ENCODE data around the gene ELANE.

ELANE gene

DNA sequence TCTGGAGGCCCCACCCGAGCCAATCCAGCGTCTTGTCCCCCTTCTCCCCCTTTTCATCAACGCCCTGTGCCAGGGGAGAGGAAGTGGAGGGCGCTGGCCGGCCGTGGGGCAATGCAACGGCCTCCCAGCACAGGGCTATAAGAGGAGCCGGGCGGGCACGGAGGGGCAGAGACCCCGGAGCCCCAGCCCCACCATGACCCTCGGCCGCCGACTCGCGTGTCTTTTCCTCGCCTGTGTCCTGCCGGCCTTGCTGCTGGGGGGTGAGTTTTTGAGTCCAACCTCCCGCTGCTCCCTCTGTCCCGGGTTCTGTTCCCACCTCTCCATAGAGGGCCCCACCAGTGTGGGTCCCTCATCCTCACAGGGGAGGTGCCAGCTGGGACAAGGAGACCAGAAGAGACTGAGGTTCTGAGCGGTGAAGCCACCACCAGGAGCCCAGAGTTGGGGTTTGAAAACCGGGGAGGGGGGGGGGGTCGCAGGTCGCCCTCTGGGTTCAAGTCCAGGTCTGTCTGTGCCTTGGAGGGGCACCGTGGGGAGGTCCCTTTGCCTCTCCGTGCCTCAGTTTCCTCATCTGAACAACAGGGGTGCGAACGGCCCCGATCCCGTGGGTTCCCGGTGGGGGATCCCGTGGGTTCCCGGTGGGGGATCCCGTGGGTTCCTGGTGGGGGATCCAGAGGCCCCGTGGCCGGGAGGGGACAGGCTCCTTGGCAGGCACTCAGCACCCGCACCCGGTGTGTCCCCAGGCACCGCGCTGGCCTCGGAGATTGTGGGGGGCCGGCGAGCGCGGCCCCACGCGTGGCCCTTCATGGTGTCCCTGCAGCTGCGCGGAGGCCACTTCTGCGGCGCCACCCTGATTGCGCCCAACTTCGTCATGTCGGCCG is at the start of gene ELANE:
ELANE (plus strand) TSS at position 168 of the 878 bp plus-strand sequence; CDS start at position 194, 26 bp downstream.
- no peak for DNase-seq

DNA sequence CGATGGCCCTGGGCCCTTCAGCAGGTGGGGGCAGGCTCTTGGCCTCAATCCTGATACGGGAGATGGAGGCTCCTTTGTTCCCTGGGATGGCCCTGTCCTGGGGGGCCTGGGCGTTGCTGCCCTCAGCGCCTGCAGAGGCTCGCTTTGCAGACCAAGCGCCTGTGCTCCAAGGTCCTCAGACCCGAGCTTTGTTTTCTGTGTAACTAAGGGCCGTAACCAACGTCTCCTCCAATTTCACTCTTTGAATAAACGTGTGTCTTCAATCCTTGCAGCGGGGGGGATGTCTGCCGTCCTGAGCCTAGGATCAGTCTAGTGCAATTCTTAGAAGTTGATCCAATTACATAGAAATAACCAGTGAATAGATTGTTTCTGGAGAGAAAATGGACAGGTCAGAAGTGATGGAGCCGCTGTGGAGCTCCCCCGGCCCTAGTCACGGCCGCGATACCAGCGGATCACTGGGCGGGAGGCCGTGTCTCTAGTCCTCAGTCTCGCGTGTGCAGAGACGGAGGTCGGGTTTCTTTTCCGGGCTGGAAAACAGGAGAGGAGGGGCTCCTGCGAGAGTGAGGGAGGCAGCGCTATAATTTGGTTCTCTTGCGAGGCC is 49.5 kb upstream of the ELANE start:
- DNase-seq: no peak

- DNase-seq: no peak
Measured at GRCh38 chr19:803099-803561, 49.0 kb upstream of the ELANE start.

GRCh38 chr19:803686-804418 is 48.3 kb upstream of the ELANE start:
- no peak for DNase-seq

GRCh38 chr19:804419-805165 is 47.5 kb upstream of the ELANE start:
- no peak for DNase-seq

DNA sequence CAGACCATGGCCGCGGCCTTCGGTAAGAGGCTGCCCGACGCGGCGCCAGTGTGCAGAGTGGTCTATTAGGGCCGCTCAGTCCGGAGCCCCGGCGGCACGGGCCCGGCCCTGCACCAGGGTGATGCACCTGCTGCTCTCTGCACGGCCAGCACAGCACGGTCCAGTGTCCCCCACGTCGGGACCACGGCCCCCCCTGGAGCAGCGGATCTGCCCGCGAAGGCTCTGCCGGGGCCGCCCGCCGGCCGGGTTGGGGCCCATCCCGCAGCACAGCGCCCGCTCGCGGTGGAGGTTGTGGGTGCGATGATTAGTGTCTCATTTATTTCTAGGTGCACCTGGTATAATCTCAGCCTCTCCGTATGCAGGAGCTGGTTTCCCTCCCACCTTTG is 46.9 kb upstream of the ELANE start:
- no peak for DNase-seq

DNA sequence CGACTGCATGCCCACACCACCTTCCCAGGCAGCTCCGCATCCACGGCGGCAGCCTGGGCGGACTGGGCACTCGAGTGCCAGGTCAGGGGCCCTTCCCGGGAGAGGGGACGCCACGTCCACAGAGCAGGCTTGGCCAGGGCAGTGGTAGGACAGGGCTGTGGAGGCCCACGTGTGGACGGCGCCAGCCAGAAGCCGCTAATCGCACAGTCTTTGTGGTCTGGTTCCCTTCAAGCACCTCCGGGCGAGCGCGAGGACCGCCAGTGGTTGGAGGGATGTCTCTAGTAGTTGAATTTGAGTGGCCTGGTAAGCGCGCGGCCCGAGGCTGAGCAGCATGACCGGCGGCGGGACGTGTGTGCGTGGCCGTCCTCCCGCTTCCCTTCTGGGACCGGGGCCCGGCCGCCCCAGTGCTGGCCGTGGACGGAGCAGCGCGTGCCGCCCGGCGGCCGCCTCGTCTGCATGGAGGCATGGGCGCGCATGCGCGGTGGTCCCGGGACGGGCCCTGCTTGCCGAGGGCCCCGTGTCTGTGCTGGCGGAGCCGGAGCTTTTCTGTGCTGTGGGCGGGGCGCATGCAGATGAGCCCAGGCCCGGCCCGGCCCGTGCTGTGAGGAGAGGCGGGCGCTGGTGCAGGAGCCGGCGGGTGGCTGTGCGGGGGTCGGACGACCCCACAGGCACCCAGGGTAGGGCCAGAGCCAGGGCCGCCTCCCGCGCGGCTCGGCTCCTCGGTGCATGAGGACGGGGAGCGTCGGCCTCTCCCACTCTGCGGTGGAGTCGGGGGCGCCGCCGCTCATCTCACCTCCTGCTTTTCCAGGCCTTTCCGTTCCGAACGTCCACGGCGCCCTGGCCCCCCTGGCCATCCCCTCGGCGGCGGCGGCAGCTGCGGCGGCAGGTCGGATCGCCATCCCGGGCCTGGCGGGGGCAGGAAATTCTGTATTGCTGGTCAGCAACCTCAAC is 46.2 kb upstream of the ELANE start:
- no peak for DNase-seq

DNA sequence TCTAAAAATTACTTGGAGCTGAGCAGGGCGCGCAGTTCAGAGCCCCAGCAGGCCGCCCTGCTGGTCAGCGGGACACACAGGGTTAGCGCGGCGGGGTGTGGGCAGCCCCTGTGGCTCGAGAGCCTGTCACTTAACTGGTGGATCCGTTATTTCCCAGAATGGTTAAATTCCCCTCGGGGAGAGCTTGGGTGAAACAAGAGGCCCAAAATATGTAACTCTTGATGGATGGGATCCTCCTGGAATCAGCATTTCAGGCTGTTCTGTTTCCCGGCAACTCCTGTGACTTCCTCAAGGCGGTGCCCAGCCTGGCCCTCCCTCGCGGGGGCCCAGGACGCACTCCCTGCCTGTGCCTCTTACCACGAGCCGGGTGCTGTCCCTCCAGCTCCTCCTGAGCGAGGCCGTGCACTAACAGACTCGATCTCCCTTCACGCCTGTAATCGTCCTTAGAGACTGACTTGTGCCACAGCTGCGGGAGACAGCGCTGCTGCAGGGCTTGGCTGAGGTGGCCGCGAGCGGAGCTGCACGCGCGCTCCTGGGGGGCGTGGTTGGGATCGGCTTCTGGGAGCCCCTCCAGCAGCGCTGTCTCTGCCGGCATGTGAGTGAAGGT is 45.2 kb upstream of the ELANE start:
- no peak for DNase-seq

- no peak for DNase-seq
Measured at GRCh38 chr19:807627-808422, 44.3 kb upstream of the ELANE start.

GRCh38 chr19:808423-808775 is 43.7 kb upstream of the ELANE start:
- DNase-seq: no peak

DNA sequence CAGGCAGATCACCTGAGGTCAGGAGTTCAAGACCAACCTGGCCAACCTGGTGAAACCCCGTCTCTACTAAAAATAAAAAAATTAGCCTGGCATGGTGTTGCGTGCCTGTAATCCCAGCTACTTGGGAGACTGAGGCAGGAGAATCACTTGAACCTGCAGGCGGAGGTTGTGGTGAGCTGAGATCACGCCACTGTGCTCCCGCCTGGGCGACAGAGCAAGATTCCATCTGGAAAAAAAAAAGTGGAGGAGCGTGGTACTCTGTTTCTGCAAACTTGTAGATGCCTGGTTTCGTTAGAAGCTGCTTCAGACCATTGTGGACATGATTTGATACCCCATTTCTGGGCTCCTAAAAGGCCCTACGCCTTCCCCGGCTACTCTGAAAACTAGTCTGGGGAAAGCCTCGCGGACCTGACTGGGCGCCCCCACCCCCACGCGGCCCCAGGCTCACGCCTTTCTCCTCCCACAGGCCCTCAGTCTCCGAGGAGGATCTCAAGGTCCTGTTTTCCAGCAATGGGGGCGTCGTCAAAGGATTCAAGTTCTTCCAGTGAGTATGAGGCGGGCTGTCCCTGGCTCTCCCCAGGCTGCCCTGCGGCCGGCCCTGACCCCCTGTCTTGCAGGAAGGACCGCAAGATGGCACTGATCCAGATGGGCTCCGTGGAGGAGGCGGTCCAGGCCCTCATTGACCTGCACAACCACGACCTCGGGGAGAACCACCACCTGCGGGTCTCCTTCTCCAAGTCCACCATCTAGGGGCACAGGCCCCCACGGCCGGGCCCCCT is 41.8 kb upstream of the ELANE start:
- DNase-seq: no peak

DNA sequence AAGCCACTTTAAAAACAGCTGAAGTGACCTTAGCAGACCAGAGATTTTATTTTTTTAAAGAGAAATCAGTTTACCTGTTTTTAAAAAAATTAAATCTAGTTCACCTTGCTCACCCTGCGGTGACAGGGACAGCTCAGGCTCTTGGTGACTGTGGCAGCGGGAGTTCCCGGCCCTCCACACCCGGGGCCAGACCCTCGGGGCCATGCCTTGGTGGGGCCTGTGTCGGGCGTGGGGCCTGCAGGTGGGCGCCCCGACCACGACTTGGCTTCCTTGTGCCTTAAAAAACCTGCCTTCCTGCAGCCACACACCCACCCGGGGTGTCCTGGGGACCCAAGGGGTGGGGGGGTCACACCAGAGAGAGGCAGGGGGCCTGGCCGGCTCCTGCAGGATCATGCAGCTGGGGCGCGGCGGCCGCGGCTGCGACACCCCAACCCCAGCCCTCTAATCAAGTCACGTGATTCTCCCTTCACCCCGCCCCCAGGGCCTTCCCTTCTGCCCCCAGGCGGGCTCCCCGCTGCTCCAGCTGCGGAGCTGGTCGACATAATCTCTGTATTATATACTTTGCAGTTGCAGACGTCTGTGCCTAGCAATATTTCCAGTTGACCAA is 41.1 kb upstream of the ELANE start:
- no peak for DNase-seq

DNA sequence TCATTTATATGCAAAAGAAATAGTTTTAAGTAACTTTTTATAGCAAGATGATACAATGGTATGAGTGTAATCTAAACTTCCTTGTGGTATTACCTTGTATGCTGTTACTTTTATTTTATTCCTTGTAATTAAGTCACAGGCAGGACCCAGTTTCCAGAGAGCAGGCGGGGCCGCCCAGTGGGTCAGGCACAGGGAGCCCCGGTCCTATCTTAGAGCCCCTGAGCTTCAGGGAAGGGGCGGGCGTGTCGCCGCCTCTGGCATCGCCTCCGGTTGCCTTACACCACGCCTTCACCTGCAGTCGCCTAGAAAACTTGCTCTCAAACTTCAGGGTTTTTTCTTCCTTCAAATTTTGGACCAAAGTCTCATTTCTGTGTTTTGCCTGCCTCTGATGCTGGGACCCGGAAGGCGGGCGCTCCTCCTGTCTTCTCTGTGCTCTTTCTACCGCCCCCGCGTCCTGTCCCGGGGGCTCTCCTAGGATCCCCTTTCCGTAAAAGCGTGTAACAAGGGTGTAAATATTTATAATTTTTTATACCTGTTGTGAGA is 40.5 kb upstream of the ELANE start:
- DNase-seq: no peak

DNA sequence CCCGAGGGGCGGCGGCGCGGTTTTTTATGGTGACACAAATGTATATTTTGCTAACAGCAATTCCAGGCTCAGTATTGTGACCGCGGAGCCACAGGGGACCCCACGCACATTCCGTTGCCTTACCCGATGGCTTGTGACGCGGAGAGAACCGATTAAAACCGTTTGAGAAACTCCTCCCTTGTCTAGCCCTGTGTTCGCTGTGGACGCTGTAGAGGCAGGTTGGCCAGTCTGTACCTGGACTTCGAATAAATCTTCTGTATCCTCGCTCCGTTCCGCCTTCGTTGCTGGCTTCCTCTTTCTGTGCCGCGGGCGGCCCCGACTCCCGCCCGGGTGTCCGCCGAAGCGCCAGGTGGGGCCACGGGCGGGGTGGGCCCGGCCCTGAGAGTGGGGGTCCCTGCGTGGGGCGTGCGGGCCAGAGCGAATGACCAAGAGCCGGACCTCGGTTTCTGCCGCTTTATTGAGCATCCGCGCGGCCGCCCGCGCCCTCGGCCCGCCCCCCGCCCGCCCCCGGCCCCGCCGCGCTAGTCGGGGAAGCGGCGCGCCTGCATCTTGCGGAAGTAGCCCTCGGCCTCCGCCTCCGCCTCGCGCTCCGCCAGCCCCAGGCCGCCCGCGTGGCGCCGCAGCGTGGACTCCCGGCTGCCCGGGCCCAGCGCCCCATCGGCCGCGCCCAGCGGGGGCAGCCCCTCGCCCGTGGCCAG is 39.9 kb upstream of the ELANE start:
- no peak for DNase-seq

DNA sequence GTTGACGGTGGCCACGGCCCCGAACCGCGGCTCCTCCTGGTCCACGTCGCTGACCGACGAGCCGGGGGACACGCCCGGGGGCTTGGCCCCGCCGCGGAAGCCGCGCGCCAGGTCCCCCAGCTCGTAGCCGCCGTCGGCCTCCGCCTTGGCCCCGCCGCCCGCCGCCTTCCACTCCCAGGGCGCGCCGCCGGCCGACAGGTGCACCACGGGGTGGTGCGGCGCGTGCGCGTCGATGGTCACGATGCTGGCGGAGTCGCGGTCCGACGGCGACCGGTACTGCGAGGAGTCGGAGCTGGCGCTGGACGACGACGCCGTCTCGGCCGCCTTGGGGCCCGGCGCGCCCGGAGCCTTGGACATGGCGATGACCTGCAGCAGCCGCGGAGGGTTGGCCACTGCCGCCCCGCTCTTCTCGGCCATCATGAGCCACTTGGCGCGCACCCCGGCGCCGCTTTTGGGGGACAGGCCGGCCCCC is 39.3 kb upstream of the ELANE start:
- no peak for DNase-seq

DNA sequence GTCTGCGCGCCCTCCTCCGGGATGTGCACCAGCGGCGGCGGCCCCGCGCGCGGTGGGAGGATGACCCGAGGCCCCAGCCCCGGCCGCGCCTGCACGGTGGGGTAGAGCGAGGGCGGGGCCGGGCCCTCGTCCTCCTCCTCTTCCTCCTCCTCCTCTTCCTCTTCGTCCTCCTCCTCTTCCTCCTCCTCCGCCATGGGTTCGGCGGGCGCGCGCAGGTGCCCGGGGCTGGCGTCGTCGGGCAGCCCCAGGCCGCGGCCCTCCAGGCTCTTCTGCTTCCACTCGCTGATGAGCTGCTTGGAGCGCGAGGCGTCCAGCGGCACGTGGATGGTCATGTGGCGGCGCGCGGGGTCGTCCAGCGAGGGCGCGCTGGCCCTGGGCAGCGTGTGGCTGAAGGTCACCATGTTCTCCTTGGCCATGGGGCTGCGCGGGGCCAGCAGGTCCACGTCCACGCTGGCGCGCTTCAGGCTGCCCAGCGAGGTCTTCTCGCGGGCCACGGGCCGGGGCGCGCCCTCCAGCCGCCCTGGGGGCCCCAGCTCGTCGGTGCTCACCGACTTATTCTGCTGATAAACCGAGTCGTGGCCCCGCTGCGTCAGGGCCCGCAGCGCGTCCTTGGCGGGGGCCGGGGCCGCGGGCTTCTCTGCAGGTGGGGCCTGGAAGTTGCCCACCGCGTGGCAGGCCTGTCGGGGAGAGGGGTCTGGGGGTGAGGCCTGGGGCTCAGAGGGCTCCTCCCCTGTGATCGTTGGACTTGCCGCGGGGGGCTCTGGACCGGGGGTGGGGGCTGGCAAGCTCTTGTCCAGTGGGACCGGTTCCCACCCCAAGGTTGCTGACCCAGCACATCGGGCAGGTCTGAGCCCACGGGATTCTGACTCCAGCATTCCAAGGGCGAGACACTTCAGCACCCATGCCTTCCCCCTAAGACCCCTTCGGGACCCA is 38.6 kb upstream of the ELANE start:
- DNase-seq: no peak
